K562 (cell line): ENCODE measurements around the gene ANO1. TPM values are rescaled to one million over a fixed set of nuclear protein-coding genes. Genes with fewer than 3 reads are reported as not detected.
A peak's percentile ranks its signal among the peaks of the same experiment; 100 is the strongest.

Source experiments
- ATAC-seq: fragments of 200-7000 bp; cut with Tn5 transposase; 3 replicates; pipeline ENCODE4 v1.9.1; 2020; ENCODE audit warnings: moderate library complexity
- BruUV-seq: library from RNA; stranded (reverse); fragments of 400-500 nt; replicated peaks from 2 replicates; lab custom pipeline; 2021; lab: Mats Ljungman, UMichigan
- CTCF ChIA-PET: fragments of 300-600 bp; formaldehyde crosslinking; extraction: SDS; loops from one replicate; lab custom pipeline; 2021; ENCODE audit warnings: low intra/inter-chr PET ratio; lab: Yijun Ruan, JAX
- POLR2A ChIA-PET: fragments of 300-600, 350-650 bp; sonication (Branson Sonifier 250); formaldehyde crosslinking; extraction: SDS; loops from one replicate; lab custom pipeline; 2021; ENCODE audit warnings: antibody characterized with exemption, inconsistent platforms; lab: Yijun Ruan, JAX
- DNase-seq, 4 experiments: peaks; one replicate each; pipeline versions ENCODE4 v3.0.0 to v3.0.0-alpha.2; 2011 to 2018; ENCODE audit warnings: low spot score in 3 of 4, mixed read lengths in 3 of 4; ENCODE audit errors: extremely low read depth in 1 of 4
- FAIRE-seq: peaks from 2 replicates; lab custom pipeline; 2011; peaks lifted over from hg19 to GRCh38; lab: Jason Lieb, UNC
- H2AFZ ChIP-seq: 2 replicates; pipeline ENCODE4 v1.6.0; 2011; ENCODE audit warnings: low read depth, low read length, control low read depth, inconsistent platforms
- H3K27ac ChIP-seq: fragments of 200-600 bp; 3 replicates; pipeline ENCODE4 v1.8.0; 2011; ENCODE audit warnings: low read depth, mild to moderate bottlenecking, control low read depth, inconsistent platforms, low read length, moderate library complexity, mixed read lengths; ENCODE audit errors: extremely low read depth
- H3K27me3 ChIP-seq, 2 experiments: fragments of 300-600 bp in 1 of 2; 2 replicates in 1 of 2; 3 replicates in 1 of 2; pipeline versions ENCODE4 v1.6.0 to v1.8.0; 2011; ENCODE audit warnings: inconsistent platforms in 2 of 2, low read length in 2 of 2, mild to moderate bottlenecking in 1 of 2, mixed read lengths in 1 of 2, moderate library complexity in 1 of 2; ENCODE audit not compliant: control insufficient read depth in 2 of 2, insufficient read depth in 2 of 2
- H3K36me3 ChIP-seq: fragments of 300-600 bp; 3 replicates; pipeline ENCODE4 v1.8.0; 2011; ENCODE audit warnings: mild to moderate bottlenecking, low read length, inconsistent platforms; ENCODE audit not compliant: control insufficient read depth, insufficient read depth
- H3K4me1 ChIP-seq, 2 experiments: fragments of 200-600 bp in 1 of 2; replicated peaks in 1 of 2; 2 replicates in 1 of 2; 3 replicates in 1 of 2; pipeline versions ENCODE4 v1.5.1 to v1.8.0; 2011; ENCODE audit warnings: inconsistent platforms in 2 of 2, low read length in 2 of 2, mild to moderate bottlenecking in 1 of 2, mixed read lengths in 1 of 2, moderate library complexity in 1 of 2; ENCODE audit not compliant: control insufficient read depth in 2 of 2, insufficient read depth in 2 of 2
- H3K4me2 ChIP-seq: 2 replicates; pipeline ENCODE4 v1.6.1; 2011; ENCODE audit warnings: low read length, control low read depth, inconsistent platforms, mixed read lengths; ENCODE audit not compliant: insufficient read depth
- H3K4me3 ChIP-seq: fragments of 200-600 bp; sonication (generic), shearing (Covaris generic); 2 replicates; pipeline ENCODE4 v1.5.1; 2016; ENCODE audit warnings: control low read depth, inconsistent platforms
- H3K79me2 ChIP-seq: fragments of 200-600 bp; 3 replicates; pipeline ENCODE4 v1.8.0; 2011; ENCODE audit warnings: low read length, inconsistent platforms; ENCODE audit not compliant: control insufficient read depth, insufficient read depth
- H3K9ac ChIP-seq, 2 experiments: 2 replicates each; pipeline versions ENCODE4 v1.6.0 to v1.6.1; 2011; ENCODE audit warnings: low read depth in 2 of 2, low read length in 2 of 2, control low read depth in 1 of 2, inconsistent platforms in 1 of 2, mild to moderate bottlenecking in 1 of 2, mixed read lengths in 1 of 2; ENCODE audit not compliant: insufficient read depth in 1 of 2
- H3K9me1 ChIP-seq: one replicate; pipeline ENCODE4 v1.6.0; 2011; ENCODE audit warnings: inconsistent platforms, mild to moderate bottlenecking, low read length, moderate library complexity; ENCODE audit not compliant: control insufficient read depth, insufficient read depth
- H3K9me3 ChIP-seq: replicated peaks from 2 replicates; pipeline ENCODE4 v1.5.1; 2011; ENCODE audit warnings: low read depth, low read length, inconsistent platforms; ENCODE audit not compliant: control insufficient read depth, insufficient read depth
- H4K20me1 ChIP-seq: replicated peaks from 2 replicates; pipeline ENCODE4 v1.6.1; 2011; ENCODE audit warnings: low read length, inconsistent platforms, mixed read lengths; ENCODE audit not compliant: control insufficient read depth, insufficient read depth
- E2F8 ChIP-seq: fragments of 450-650 bp; IDR thresholded peaks from 2 replicates; pipeline ENCODE4 v1.7.1; 2018; ENCODE audit warnings: mild to moderate bottlenecking, low read depth; ENCODE audit not compliant: partially characterized antibody
- NFXL1 ChIP-seq: fragments of 450-650 bp; formaldehyde crosslinking; IDR thresholded peaks from 2 replicates; pipeline ENCODE4 v1.4.0; 2021; ENCODE audit warnings: mild to moderate bottlenecking
- SRSF9 ChIP-seq: fragments of 200-400 bp; formaldehyde crosslinking; IDR thresholded peaks from 2 replicates; pipeline ENCODE4 v1.6.1; 2017; ENCODE audit warnings: low read depth, low read length, borderline replicate concordance
- THRAP3 ChIP-seq: fragments of 450-650 bp; IDR thresholded peaks from 2 replicates; pipeline ENCODE4 v1.6.1; 2016; ENCODE audit warnings: mild to moderate bottlenecking, inconsistent platforms, borderline replicate concordance
- ZNF24 ChIP-seq: fragments of 450-650 bp; IDR thresholded peaks from 2 replicates; pipeline ENCODE4 v1.6.1; 2016
- WGBS: fragments of 100-300 bp; shearing (Covaris generic); methylation state at CpG from one replicate; pipeline ENCODE4 v1.1.6; 2016; ENCODE audit warnings: low coverage, mixed read lengths; ENCODE audit not compliant: insufficient coverage; ENCODE audit errors: missing lambda C conversion rate; 5-methylcytosine and 5-hydroxymethylcytosine counted together
- in situ Hi-C: fragments of 300-500 bp; cut with MboI; formaldehyde crosslinking; loops from 4 replicates; pipeline ENCODE4 v1.15.0; 2018; ENCODE audit warnings: inconsistent platforms, mixed read lengths
- intact Hi-C: fragments of 100-400 bp; cut with micrococcal nuclease; formaldehyde crosslinking; loops from 2 replicates; pipeline ENCODE4 v1.14.2; 2022
- polyA plus RNA-seq, 8 experiments: library from polyadenylated mRNA; depleted of rRNA in 4 of 8; stranded (reverse) in 5 of 8; unstranded in 3 of 8; fragments of >200 nt; fragmentation: Nextera tagmentation in 2 of 8; fragmentation: Illumina TruSeq in 1 of 8; extraction: Ambion mirVana in 2 of 8; extraction: Trizol in 1 of 8; gene quantifications; 2 replicates each; pipeline versions ENCODE4 v1.2.1 to v1.2.3, GENCODE V29; 2011 to 2014; ENCODE audit warnings: inconsistent platforms in 1 of 8, missing spikeins in 1 of 8
- total RNA-seq, 7 experiments: library from RNA; depleted of rRNA in 6 of 7; stranded (reverse); fragments of >200 nt in 6 of 7; fragmentation: Illumina TruSeq in 2 of 7; extraction: Trizol in 2 of 7; gene quantifications; 2 replicates each; pipeline versions ENCODE4 v1.2.1 to v1.2.3, GENCODE V29; 2011 to 2021; ENCODE audit warnings: low replicate concordance in 1 of 7
- TF ChIP-seq, protein P1 (sequence below), 3 experiments: IDR thresholded peaks in 2 of 3; conservative IDR thresholded peaks in 1 of 3; 2 replicates each; pipeline ENCODE4 v1.5.1; 2011 to 2012; ENCODE audit warnings: low read length in 3 of 3, mild to moderate bottlenecking in 3 of 3, control low read depth in 2 of 3, improper control_type of control experiment in 1 of 3, inconsistent platforms in 1 of 3, low read depth in 1 of 3, mixed read lengths in 1 of 3, moderate library complexity in 1 of 3; ENCODE audit not compliant: insufficient read depth in 2 of 3
- TF ChIP-seq, protein P2 (sequence below): fragments of 250-450 bp; sonication (Bioruptor Pico); IDR thresholded peaks from 2 replicates; pipeline ENCODE4 v1.4.0; 2020; ENCODE audit warnings: mild to moderate bottlenecking, moderate library complexity
- TF ChIP-seq, protein P3 (sequence below): fragments of 250-450 bp; sonication (Bioruptor Pico); IDR thresholded peaks from 2 replicates; pipeline ENCODE4 v1.8.0; 2022; ENCODE audit warnings: inconsistent platforms

Gene ANO1
- total and polyA plus RNA-seq, 9 of the 15 experiments (the other 6 are each of a cell fraction or from before 2014, with no cell fraction given), result not detected

- H3K4me3 ChIP-seq, result no peak overlapping the region
- peak in 3 of 4 experiments; percentile 21 to 31 (median 26) for DNase-seq
- peak; percentile 75 for ATAC-seq
- H3K9me1 ChIP-seq, result no peaks in the 10 kb centered on the region
- H3K4me1 ChIP-seq, result peaks cover 0 to 9% of the 10 kb centered on the region in 2 experiments; a peak in 2 of 5 replicates
- intact Hi-C loops (loop anchor here (5.0 kb wide), 1 partner anchor 105 kb away; no protein-coding TSS in a partner anchor), in situ Hi-C loops (no loop called here)
- no peak overlapping the region for H3K27ac ChIP-seq
- no TSS peak for BruUV-seq
- H3K9ac ChIP-seq, result no peak overlapping the region
- no peak overlapping the region for H3K4me2 ChIP-seq
- ChIA-PET CTCF (no interaction called here), POLR2A (interaction anchor here (0.6 to 1.1 kb wide), 2 partner anchors 17 to 29 kb away, joined by 4 read pairs; no protein-coding TSS in a partner anchor)
- H3K9me3 ChIP-seq, result no peaks in the 10 kb centered on the region
- H2AFZ ChIP-seq, result no peak overlapping the region
- WGBS, result 16% methylated on average over 21 of the region's 32 CpGs
- no peak for FAIRE-seq
- no peaks in the 10 kb centered on the region for H3K36me3 ChIP-seq
- H3K27me3 ChIP-seq, result peaks cover 28 to 78% of the 10 kb centered on the region in 2 experiments
- no peaks in the 10 kb centered on the region for H3K79me2 ChIP-seq
- H4K20me1 ChIP-seq, result no peaks in the 10 kb centered on the region; the same call in 1 of the 2 replicates
- TF ChIP-seq, protein P1, sequence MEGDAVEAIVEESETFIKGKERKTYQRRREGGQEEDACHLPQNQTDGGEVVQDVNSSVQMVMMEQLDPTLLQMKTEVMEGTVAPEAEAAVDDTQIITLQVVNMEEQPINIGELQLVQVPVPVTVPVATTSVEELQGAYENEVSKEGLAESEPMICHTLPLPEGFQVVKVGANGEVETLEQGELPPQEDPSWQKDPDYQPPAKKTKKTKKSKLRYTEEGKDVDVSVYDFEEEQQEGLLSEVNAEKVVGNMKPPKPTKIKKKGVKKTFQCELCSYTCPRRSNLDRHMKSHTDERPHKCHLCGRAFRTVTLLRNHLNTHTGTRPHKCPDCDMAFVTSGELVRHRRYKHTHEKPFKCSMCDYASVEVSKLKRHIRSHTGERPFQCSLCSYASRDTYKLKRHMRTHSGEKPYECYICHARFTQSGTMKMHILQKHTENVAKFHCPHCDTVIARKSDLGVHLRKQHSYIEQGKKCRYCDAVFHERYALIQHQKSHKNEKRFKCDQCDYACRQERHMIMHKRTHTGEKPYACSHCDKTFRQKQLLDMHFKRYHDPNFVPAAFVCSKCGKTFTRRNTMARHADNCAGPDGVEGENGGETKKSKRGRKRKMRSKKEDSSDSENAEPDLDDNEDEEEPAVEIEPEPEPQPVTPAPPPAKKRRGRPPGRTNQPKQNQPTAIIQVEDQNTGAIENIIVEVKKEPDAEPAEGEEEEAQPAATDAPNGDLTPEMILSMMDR (IDR thresholded peaks at IDR 0.05 in 2 of 3, conservative IDR thresholded peaks at IDR 0.05 in 1 of 3; ENCODE audit: insufficient read depth in 2 of 3, low read depth in 1 of 3, low read length in 3 of 3), result peak; percentile 48 to 53 (median 50); a peak in 4 of 6 replicates
- no peak for TF ChIP-seq E2F8
- TF ChIP-seq, protein P2, sequence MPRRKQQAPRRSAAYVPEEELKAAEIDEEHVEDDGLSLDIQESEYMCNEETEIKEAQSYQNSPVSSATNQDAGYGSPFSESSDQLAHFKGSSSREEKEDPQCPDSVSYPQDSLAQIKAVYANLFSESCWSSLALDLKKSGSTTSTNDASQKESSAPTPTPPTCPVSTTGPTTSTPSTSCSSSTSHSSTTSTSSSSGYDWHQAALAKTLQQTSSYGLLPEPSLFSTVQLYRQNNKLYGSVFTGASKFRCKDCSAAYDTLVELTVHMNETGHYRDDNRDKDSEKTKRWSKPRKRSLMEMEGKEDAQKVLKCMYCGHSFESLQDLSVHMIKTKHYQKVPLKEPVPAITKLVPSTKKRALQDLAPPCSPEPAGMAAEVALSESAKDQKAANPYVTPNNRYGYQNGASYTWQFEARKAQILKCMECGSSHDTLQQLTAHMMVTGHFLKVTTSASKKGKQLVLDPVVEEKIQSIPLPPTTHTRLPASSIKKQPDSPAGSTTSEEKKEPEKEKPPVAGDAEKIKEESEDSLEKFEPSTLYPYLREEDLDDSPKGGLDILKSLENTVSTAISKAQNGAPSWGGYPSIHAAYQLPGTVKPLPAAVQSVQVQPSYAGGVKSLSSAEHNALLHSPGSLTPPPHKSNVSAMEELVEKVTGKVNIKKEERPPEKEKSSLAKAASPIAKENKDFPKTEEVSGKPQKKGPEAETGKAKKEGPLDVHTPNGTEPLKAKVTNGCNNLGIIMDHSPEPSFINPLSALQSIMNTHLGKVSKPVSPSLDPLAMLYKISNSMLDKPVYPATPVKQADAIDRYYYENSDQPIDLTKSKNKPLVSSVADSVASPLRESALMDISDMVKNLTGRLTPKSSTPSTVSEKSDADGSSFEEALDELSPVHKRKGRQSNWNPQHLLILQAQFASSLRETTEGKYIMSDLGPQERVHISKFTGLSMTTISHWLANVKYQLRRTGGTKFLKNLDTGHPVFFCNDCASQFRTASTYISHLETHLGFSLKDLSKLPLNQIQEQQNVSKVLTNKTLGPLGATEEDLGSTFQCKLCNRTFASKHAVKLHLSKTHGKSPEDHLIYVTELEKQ, result no peak
- TF ChIP-seq NFXL1 (CRISPR knock-in tag), result no peak
- TF ChIP-seq ZNF24, result 0 out of 2 replicates have a peak, but pooled peaks have one; percentile 45
- TF ChIP-seq, protein P3, sequence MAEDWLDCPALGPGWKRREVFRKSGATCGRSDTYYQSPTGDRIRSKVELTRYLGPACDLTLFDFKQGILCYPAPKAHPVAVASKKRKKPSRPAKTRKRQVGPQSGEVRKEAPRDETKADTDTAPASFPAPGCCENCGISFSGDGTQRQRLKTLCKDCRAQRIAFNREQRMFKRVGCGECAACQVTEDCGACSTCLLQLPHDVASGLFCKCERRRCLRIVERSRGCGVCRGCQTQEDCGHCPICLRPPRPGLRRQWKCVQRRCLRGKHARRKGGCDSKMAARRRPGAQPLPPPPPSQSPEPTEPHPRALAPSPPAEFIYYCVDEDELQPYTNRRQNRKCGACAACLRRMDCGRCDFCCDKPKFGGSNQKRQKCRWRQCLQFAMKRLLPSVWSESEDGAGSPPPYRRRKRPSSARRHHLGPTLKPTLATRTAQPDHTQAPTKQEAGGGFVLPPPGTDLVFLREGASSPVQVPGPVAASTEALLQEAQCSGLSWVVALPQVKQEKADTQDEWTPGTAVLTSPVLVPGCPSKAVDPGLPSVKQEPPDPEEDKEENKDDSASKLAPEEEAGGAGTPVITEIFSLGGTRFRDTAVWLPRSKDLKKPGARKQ, result no peak
- TF ChIP-seq SRSF9, result no peak
- no peak for TF ChIP-seq THRAP3
Observed at GRCh38 chr11:70087446-70088167, 9.5 kb downstream of the ANO1 start.
